H1 (cell line): Measurements from ENCODE around the gene TPSD1.

ENCODE experiments used
- ATF3 ChIP-seq: IDR thresholded peaks from 2 replicates; pipeline ENCODE4 v1.6.1; 2011; ENCODE audit warnings: low read depth, mild to moderate bottlenecking, low read length; ENCODE audit not compliant: insufficient read depth
- CTCF ChIP-seq, 3 experiments: IDR thresholded peaks; 1 replicate in 2 of 3; 2 replicates in 1 of 3; pipeline versions ENCODE4 v1.5.1 to v1.6.1; 2011; ENCODE audit warnings: low read length in 3 of 3, mild to moderate bottlenecking in 3 of 3, inconsistent platforms in 2 of 3, low read depth in 1 of 3, moderate library complexity in 1 of 3; ENCODE audit not compliant: insufficient read depth in 1 of 3; ENCODE audit errors: control extremely low read depth in 1 of 3
- E2F6 ChIP-seq: IDR thresholded peaks from 2 replicates; pipeline ENCODE4 v1.6.1; 2012; ENCODE audit warnings: inconsistent platforms
- EZH2 ChIP-seq: fragments of 200-600 bp; sonication (generic); IDR thresholded peaks from 2 replicates; pipeline ENCODE4 v1.7.1; 2012; ENCODE audit warnings: low read depth, mild to moderate bottlenecking, moderate library complexity, low read length, inconsistent platforms; ENCODE audit not compliant: severe bottlenecking
- MAFK ChIP-seq: IDR thresholded peaks from 2 replicates; pipeline ENCODE4 v1.6.1; 2012; ENCODE audit warnings: low read depth, mild to moderate bottlenecking, improper control_type of control experiment, low read length
- POLR2A ChIP-seq, 2 experiments: IDR thresholded peaks; 1 replicate in 1 of 2; 2 replicates in 1 of 2; pipeline ENCODE4 v1.6.1; 2011; ENCODE audit warnings: low read depth in 2 of 2, low read length in 2 of 2, mild to moderate bottlenecking in 2 of 2; ENCODE audit errors: control extremely low read depth in 1 of 2
- POLR2AphosphoS5 ChIP-seq: IDR thresholded peaks from 2 replicates; pipeline ENCODE4 v1.6.1; 2011; ENCODE audit warnings: low read depth, low read length
- RAD21 ChIP-seq, 2 experiments: IDR thresholded peaks in 1 of 2; conservative IDR thresholded peaks in 1 of 2; 2 replicates each; pipeline ENCODE4 v1.6.1; 2011; ENCODE audit warnings: low read depth in 2 of 2, low read length in 2 of 2, improper control_type of control experiment in 1 of 2, inconsistent platforms in 1 of 2, mild to moderate bottlenecking in 1 of 2, moderate library complexity in 1 of 2
- RFX5 ChIP-seq: IDR thresholded peaks from 2 replicates; pipeline ENCODE4 v1.6.1; 2011; ENCODE audit warnings: low read depth, low read length, improper control_type of control experiment, borderline replicate concordance
- SP2 ChIP-seq: IDR thresholded peaks from 2 replicates; pipeline ENCODE4 v1.6.1; 2012; ENCODE audit warnings: mild to moderate bottlenecking, low read length, inconsistent platforms
- TAF1 ChIP-seq: IDR thresholded peaks from 2 replicates; pipeline ENCODE4 v1.6.1; 2011; ENCODE audit warnings: mild to moderate bottlenecking, low read depth, low read length

GRCh38 chr16:1301562-1301961 lies 45.7 kb downstream of the TPSD1 start:
- TF ChIP-seq RFX5 (no peak), ATF3 (no peak), CTCF (IDR thresholded peaks at IDR 0.05; ENCODE audit: control extremely low read depth in 1 of 3, insufficient read depth in 1 of 3, low read depth in 1 of 3, low read length in 3 of 3) (no peak), TAF1 (no peak), SP2 (no peak), MAFK (no peak), RAD21 (IDR thresholded peaks at IDR 0.05 in 1 of 2, conservative IDR thresholded peaks at IDR 0.05 in 1 of 2; ENCODE audit: low read depth in 2 of 2, low read length in 2 of 2) (no peak), POLR2AphosphoS5 (no peak), POLR2A (IDR thresholded peaks at IDR 0.05; ENCODE audit: control extremely low read depth in 1 of 2, low read depth in 2 of 2, low read length in 2 of 2) (no peak), E2F6 (no peak), EZH2 (no peak)
